ENCODE data around the gene PATL1. TPM values are rescaled to one million over a fixed set of nuclear protein-coding genes. Genes with fewer than 3 reads are reported as not detected.

Gene PATL1
- total RNA-seq, 2 experiments from 2014 or later, result 51.8 to 55.2 TPM

DNA sequence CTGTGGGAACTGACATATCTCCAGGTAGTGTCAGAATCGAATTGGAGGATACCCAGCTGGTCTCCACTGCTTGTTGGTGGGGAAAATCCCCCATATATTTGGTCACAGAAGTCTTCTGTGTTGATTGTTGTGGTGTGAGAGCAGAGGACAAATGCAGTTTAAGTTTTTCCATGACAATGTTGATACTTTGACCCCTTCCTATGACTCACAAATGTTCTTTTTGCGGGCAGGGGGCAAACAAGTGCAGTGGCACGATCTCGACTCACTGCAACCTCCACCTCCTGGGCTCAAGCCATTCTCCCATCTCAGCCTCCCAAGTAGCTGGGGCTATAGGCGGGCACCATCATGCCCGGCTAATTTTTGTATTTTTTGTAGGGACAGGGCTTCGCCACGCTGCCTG, 7.4 kb upstream of the PATL1 start:
- Histone ChIP-seq H3K27me3 (ENCODE audit: control insufficient read depth in 1 of 2, insufficient read depth in 2 of 2, low read length in 2 of 2) (no peaks in the 10 kb centered on the region), H3K4me3 (ENCODE audit: low read length) (no peak overlapping the region), H3K4me1 (ENCODE audit: insufficient read depth, low read length) (no peaks in the 10 kb centered on the region), H3K9me3 (ENCODE audit: control insufficient read depth in 1 of 2, insufficient read depth in 1 of 2, low read length in 2 of 2) (no peaks in the 10 kb centered on the region), H3K27ac (ENCODE audit: low read depth in 1 of 2, low read length in 2 of 2) (no peak overlapping the region), H3K36me3 (ENCODE audit: insufficient read depth, low read length) (no peaks in the 10 kb centered on the region)
- no peaks in the 10 kb centered on the region for H3K9me3 Mint-ChIP-seq
- POLR2A ChIA-PET, result no interaction called here
- H3K4me3 Mint-ChIP-seq, result no peak overlapping the region
- ATAC-seq (ENCODE audit: poor library complexity), result no peak
- CTCF ChIA-PET, result no interaction called here
- no peak for DNase-seq
- no peaks in the 10 kb centered on the region for H3K4me1 Mint-ChIP-seq (ENCODE audit: low read depth)
- peaks cover 6% of the 10 kb centered on the region for H3K27me3 Mint-ChIP-seq
- TF ChIP-seq, protein P1, sequence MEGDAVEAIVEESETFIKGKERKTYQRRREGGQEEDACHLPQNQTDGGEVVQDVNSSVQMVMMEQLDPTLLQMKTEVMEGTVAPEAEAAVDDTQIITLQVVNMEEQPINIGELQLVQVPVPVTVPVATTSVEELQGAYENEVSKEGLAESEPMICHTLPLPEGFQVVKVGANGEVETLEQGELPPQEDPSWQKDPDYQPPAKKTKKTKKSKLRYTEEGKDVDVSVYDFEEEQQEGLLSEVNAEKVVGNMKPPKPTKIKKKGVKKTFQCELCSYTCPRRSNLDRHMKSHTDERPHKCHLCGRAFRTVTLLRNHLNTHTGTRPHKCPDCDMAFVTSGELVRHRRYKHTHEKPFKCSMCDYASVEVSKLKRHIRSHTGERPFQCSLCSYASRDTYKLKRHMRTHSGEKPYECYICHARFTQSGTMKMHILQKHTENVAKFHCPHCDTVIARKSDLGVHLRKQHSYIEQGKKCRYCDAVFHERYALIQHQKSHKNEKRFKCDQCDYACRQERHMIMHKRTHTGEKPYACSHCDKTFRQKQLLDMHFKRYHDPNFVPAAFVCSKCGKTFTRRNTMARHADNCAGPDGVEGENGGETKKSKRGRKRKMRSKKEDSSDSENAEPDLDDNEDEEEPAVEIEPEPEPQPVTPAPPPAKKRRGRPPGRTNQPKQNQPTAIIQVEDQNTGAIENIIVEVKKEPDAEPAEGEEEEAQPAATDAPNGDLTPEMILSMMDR (IDR thresholded peaks at IDR 0.05), result no peak
- H3K36me3 Mint-ChIP-seq (ENCODE audit: low read depth), result no peaks in the 10 kb centered on the region
- intact Hi-C loops (cut with DNase I, micrococcal nuclease), result loop anchor here in 1 of 2 experiments (10.0 kb wide), 1 partner anchor 501 kb away; the partner anchor contains the start of gene DTX4
- no peak overlapping the region for H3K27ac Mint-ChIP-seq

DNA sequence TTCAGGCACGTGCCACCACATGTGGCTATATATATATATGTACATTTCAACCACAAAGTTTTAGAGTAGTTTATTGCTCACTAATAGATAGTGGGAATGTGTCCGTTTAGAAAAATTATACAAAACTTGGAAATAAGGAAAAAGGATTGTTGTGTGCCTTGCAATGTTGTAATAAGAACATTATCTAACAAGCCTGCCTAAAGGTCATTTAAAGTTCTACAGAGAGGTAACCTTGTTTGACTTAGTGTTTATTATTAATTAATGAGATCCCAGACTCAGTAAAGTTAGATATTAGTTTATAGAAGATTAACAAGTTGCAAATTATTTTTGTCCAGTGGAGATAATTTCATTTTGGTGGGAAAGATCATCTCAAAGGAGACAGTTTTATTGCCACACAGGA, 5.5 kb upstream of the PATL1 start:
- ATAC-seq (ENCODE audit: poor library complexity), result no peak
- Mint-ChIP-seq H3K27ac (no peak overlapping the region), H3K36me3 (ENCODE audit: low read depth) (peaks cover 2% of the 10 kb centered on the region), H3K4me3 (no peak overlapping the region), H3K27me3 (no peaks in the 10 kb centered on the region), H3K4me1 (ENCODE audit: low read depth) (peaks cover 11% of the 10 kb centered on the region), H3K9me3 (no peaks in the 10 kb centered on the region)
- ChIA-PET CTCF (no interaction called here), POLR2A (no interaction called here)
- H3K9me3 ChIP-seq (ENCODE audit: control insufficient read depth in 1 of 2, insufficient read depth in 1 of 2, low read length in 2 of 2), result no peaks in the 10 kb centered on the region
- no peak overlapping the region for H3K27ac ChIP-seq (ENCODE audit: low read depth in 1 of 2, low read length in 2 of 2)
- no peak overlapping the region for H3K4me3 ChIP-seq (ENCODE audit: low read length)
- H3K27me3 ChIP-seq (ENCODE audit: control insufficient read depth in 1 of 2, insufficient read depth in 2 of 2, low read length in 2 of 2), result no peaks in the 10 kb centered on the region
- TF ChIP-seq, protein P1 (IDR thresholded peaks at IDR 0.05), result no peak
- intact Hi-C loops (cut with DNase I, micrococcal nuclease), result loop anchor here in 1 of 2 experiments (5.0 to 10.0 kb wide), 3 partner anchors 83 to 499 kb away; partner anchors contain the start of genes DTX4 and STX3
- H3K36me3 ChIP-seq (ENCODE audit: insufficient read depth, low read length), result no peaks in the 10 kb centered on the region
- no peak for DNase-seq
- peaks cover 11% of the 10 kb centered on the region for H3K4me1 ChIP-seq (ENCODE audit: insufficient read depth, low read length)

DNA sequence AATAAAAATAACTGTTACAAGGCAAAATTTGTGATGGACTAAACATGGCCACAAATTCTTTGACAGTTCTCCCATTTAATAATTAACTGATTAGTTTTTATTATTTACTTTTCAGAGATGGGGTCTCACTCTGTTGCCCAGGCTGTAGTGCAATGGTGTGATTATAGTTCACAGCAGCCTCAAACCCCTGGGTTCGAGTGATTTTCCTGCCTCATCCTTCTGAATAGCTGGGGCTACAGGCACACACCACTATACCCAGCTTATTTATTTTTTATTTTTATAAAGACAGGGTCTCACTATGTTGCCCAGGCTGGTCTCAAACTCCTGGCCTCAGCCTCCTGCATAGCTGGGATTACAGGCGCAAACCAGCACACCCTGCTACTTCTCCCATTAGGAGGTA, 4.5 kb upstream of the PATL1 start:
- CTCF ChIA-PET, result no interaction called here
- intact Hi-C loops (cut with DNase I, micrococcal nuclease), result loop anchor here in 1 of 2 experiments (5.0 to 10.0 kb wide), 3 partner anchors 84 to 498 kb away; partner anchors contain the start of genes DTX4 and STX3
- H3K9me3 ChIP-seq (ENCODE audit: control insufficient read depth in 1 of 2, insufficient read depth in 1 of 2, low read length in 2 of 2), result no peaks in the 10 kb centered on the region
- POLR2A ChIA-PET, result no interaction called here
- Mint-ChIP-seq H3K4me1 (ENCODE audit: low read depth) (peaks cover 16% of the 10 kb centered on the region), H3K27ac (no peak overlapping the region), H3K36me3 (ENCODE audit: low read depth) (peaks cover 6% of the 10 kb centered on the region), H3K27me3 (no peaks in the 10 kb centered on the region), H3K9me3 (no peaks in the 10 kb centered on the region), H3K4me3 (no peak overlapping the region)
- H3K4me1 ChIP-seq (ENCODE audit: insufficient read depth, low read length), result peaks cover 14% of the 10 kb centered on the region
- H3K36me3 ChIP-seq (ENCODE audit: insufficient read depth, low read length), result no peaks in the 10 kb centered on the region
- H3K27me3 ChIP-seq (ENCODE audit: control insufficient read depth in 1 of 2, insufficient read depth in 2 of 2, low read length in 2 of 2), result no peaks in the 10 kb centered on the region
- DNase-seq (no peak), ATAC-seq (ENCODE audit: poor library complexity) (no peak)
- TF ChIP-seq, protein P1 (IDR thresholded peaks at IDR 0.05), result no peak
- H3K27ac ChIP-seq (ENCODE audit: low read depth in 1 of 2, low read length in 2 of 2), result no peak overlapping the region
- H3K4me3 ChIP-seq (ENCODE audit: low read length), result no peak overlapping the region
